ENCODE measurements around the gene ZNF423.

ZNF423 gene

DNA sequence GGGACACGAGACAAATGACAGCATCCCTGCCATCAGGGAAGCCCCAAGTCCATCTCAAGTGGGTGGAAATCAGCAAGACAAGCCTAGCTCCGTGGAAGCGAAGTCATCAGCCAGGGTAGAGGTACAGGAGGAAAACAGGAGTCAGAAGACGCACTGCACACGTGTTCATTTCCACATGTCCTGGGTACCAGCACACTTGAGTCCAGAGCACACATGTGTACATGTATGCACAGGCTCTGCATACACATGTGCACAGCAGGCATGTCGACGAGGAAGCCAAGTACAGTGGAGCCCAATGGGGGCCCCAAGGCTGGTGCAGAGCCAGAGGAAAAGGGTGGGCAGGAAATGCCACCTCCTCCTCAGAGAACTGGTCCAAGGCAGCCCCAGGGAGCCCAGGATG, 75.9 kb downstream of the ZNF423 start:
- no peaks in the 10 kb centered on the region for H4K20me1 ChIP-seq (ENCODE audit: control insufficient read depth, insufficient read depth, low read depth, low read length)
- no peaks in the 10 kb centered on the region for H3K79me2 ChIP-seq (ENCODE audit: control insufficient read depth, low read length)
- H3K9me2 ChIP-seq (replicated peaks; ENCODE audit: control insufficient read depth, low read length): no peaks in the 10 kb centered on the region
- H3K27me3 ChIP-seq (ENCODE audit: control insufficient read depth, low read length): no peaks in the 10 kb centered on the region
- H3K9me3 ChIP-seq (ENCODE audit: control insufficient read depth, insufficient read depth, low read length): no peaks in the 10 kb centered on the region
- H3K27ac ChIP-seq (ENCODE audit: low read depth, low read length): no peak overlapping the region
- H3F3A ChIP-seq (ENCODE audit: control insufficient read depth, insufficient read depth): no peaks in the 10 kb centered on the region
- H3K4me3 ChIP-seq (ENCODE audit: low read length): no peak overlapping the region
- H3K36me3 ChIP-seq (ENCODE audit: control insufficient read depth, low read length): no peaks in the 10 kb centered on the region
- TF ChIP-seq EZH2phosphoT487 (IDR thresholded peaks at IDR 0.05; ENCODE audit: borderline replicate concordance, low read length) (no peak), CTCF (IDR thresholded peaks at IDR 0.05; ENCODE audit: low read depth, low read length, poor library complexity, severe bottlenecking) (no peak)
- H3K4me1 ChIP-seq (ENCODE audit: control insufficient read depth, low read length): no peaks in the 10 kb centered on the region
- H3K4me2 ChIP-seq (ENCODE audit: low read length): no peak overlapping the region

GRCh38 chr16:49778202-49778930, 77.5 kb downstream of the ZNF423 start:
- Histone ChIP-seq H3K27ac (ENCODE audit: low read depth, low read length) (no peak overlapping the region), H3K9me2 (replicated peaks; ENCODE audit: control insufficient read depth, low read length) (no peaks in the 10 kb centered on the region), H4K20me1 (ENCODE audit: control insufficient read depth, insufficient read depth, low read depth, low read length) (no peaks in the 10 kb centered on the region), H3K4me3 (ENCODE audit: low read length) (no peak overlapping the region), H3K27me3 (ENCODE audit: control insufficient read depth, low read length) (no peaks in the 10 kb centered on the region), H3K4me2 (ENCODE audit: low read length) (no peak overlapping the region), H3F3A (ENCODE audit: control insufficient read depth, insufficient read depth) (no peaks in the 10 kb centered on the region), H3K4me1 (ENCODE audit: control insufficient read depth, low read length) (no peaks in the 10 kb centered on the region), H3K9me3 (ENCODE audit: control insufficient read depth, insufficient read depth, low read length) (no peaks in the 10 kb centered on the region), H3K79me2 (ENCODE audit: control insufficient read depth, low read length) (no peaks in the 10 kb centered on the region), H3K36me3 (ENCODE audit: control insufficient read depth, low read length) (no peaks in the 10 kb centered on the region)
- no peak for TF ChIP-seq CTCF (IDR thresholded peaks at IDR 0.05; ENCODE audit: low read depth, low read length, poor library complexity, severe bottlenecking)
- no peak for TF ChIP-seq EZH2phosphoT487 (IDR thresholded peaks at IDR 0.05; ENCODE audit: borderline replicate concordance, low read length)

GRCh38 chr16:49776734-49777133, 79.2 kb downstream of the ZNF423 start:
- no peaks in the 10 kb centered on the region for H3K4me1 ChIP-seq (ENCODE audit: control insufficient read depth, low read length)
- H3K9me3 ChIP-seq (ENCODE audit: control insufficient read depth, insufficient read depth, low read length): no peaks in the 10 kb centered on the region
- no peaks in the 10 kb centered on the region for H4K20me1 ChIP-seq (ENCODE audit: control insufficient read depth, insufficient read depth, low read depth, low read length)
- no peak overlapping the region for H3K4me3 ChIP-seq (ENCODE audit: low read length)
- H3K27ac ChIP-seq (ENCODE audit: low read depth, low read length): no peak overlapping the region
- TF ChIP-seq CTCF (IDR thresholded peaks at IDR 0.05; ENCODE audit: low read depth, low read length, poor library complexity, severe bottlenecking) (no peak), EZH2phosphoT487 (IDR thresholded peaks at IDR 0.05; ENCODE audit: borderline replicate concordance, low read length) (no peak)
- H3K36me3 ChIP-seq (ENCODE audit: control insufficient read depth, low read length): no peaks in the 10 kb centered on the region
- H3K27me3 ChIP-seq (ENCODE audit: control insufficient read depth, low read length): no peaks in the 10 kb centered on the region
- no peaks in the 10 kb centered on the region for H3K9me2 ChIP-seq (replicated peaks; ENCODE audit: control insufficient read depth, low read length)
- no peaks in the 10 kb centered on the region for H3K79me2 ChIP-seq (ENCODE audit: control insufficient read depth, low read length)
- H3F3A ChIP-seq (ENCODE audit: control insufficient read depth, insufficient read depth): no peaks in the 10 kb centered on the region
- no peak overlapping the region for H3K4me2 ChIP-seq (ENCODE audit: low read length)

Data from DOHH2 (cell line).